ENCODE measurements around the gene ALPG.
"Not testable (repeated sequence)": the region's sequence is repeated elsewhere in the genome, so short reads cannot be mapped to it uniquely, and the experiment has no call there.

ALPG gene

GRCh38 chr2:232377319-232377718, 29.3 kb upstream of the ALPG start:
- no peak for DNase-seq (ENCODE audit: low read depth)

- no peak for DNase-seq (ENCODE audit: low read depth)
Measured at GRCh38 chr2:232377841-232378734, 28.6 kb upstream of the ALPG start.

GRCh38 chr2:232378735-232379151, 27.9 kb upstream of the ALPG start, which contains the start of gene ALPP:
Gene ALPP (plus strand): TSS chr2:232378751. CDS start chr2:232378803, 52 bp downstream.
- DNase-seq (ENCODE audit: low read depth): not testable (repeated sequence)

- not testable (repeated sequence) for DNase-seq (ENCODE audit: low read depth)
Measured at GRCh38 chr2:232379610-232380590, 26.7 kb upstream of the ALPG start.

- DNase-seq (ENCODE audit: low read depth): not testable (repeated sequence)
Measured at GRCh38 chr2:232381204-232382031, 25.2 kb upstream of the ALPG start.

GRCh38 chr2:232382331-232383225, 24.1 kb upstream of the ALPG start:
- no peak for DNase-seq (ENCODE audit: low read depth)

GRCh38 chr2:232384466-232384865, 22.2 kb upstream of the ALPG start:
- DNase-seq (ENCODE audit: low read depth): no peak

GRCh38 chr2:232385058-232385457, 21.6 kb upstream of the ALPG start:
- not testable (repeated sequence) for DNase-seq (ENCODE audit: low read depth)

GRCh38 chr2:232385660-232386489, 20.8 kb upstream of the ALPG start:
- no peak for DNase-seq (ENCODE audit: low read depth)

GRCh38 chr2:232386490-232386739, 20.2 kb upstream of the ALPG start:
- DNase-seq (ENCODE audit: low read depth): no peak

GRCh38 chr2:232386740-232387450, 19.7 kb upstream of the ALPG start:
- no peak for DNase-seq (ENCODE audit: low read depth)

GRCh38 chr2:232387451-232388171, 19.0 kb upstream of the ALPG start:
- no peak for DNase-seq (ENCODE audit: low read depth)

- DNase-seq (ENCODE audit: low read depth): no peak
Measured at GRCh38 chr2:232388324-232388891, 18.2 kb upstream of the ALPG start.

- no peak for DNase-seq (ENCODE audit: low read depth)
Measured at GRCh38 chr2:232389327-232389726, 17.3 kb upstream of the ALPG start.

- no peak for DNase-seq (ENCODE audit: low read depth)
Measured at GRCh38 chr2:232390661-232391060, 16.0 kb upstream of the ALPG start.

GRCh38 chr2:232393556-232393955, 13.1 kb upstream of the ALPG start:
- DNase-seq (ENCODE audit: low read depth): no peak

GRCh38 chr2:232394431-232394830, 12.2 kb upstream of the ALPG start:
- not testable (repeated sequence) for DNase-seq (ENCODE audit: low read depth)

- DNase-seq (ENCODE audit: low read depth): no peak
Measured at GRCh38 chr2:232395586-232395985, 11.1 kb upstream of the ALPG start.
